Measurements from ENCODE around the gene CSTF2. TPM values are rescaled to one million over a fixed set of nuclear protein-coding genes. Genes with fewer than 3 reads are reported as not detected.
"Not testable (repeated sequence)": the region's sequence is repeated elsewhere in the genome, so short reads cannot be mapped to it uniquely, and the experiment has no call there.

Gene CSTF2
- total RNA-seq, 2 donors from 2014 or later: 7.2 to 9.2 TPM

DNA sequence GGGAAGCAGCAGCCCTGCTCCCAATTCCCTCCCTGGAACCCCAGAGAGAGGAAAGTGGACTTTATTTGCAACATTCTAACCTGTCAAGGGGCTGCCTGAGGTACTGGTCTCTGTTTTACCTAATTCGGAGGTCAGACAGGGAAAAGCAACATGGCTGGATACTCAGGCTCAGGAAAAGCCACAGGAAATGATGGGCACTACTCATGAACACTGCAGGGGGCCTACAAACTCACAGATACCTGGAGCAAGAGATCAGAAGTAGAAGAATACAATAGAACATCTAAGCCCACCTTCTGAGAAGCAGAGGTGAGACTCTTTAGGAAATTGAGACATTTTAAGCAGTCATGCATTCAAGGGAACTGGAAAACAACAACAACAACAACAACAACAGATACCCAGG is 15.4 kb upstream of the CSTF2 start:
- ATAC-seq (ENCODE audit: insufficient number of reproducible peaks, low FRiP score, low read depth): no peak
- Histone ChIP-seq H3K4me1 (ENCODE audit: control insufficient read depth in 1 of 2, low read depth in 2 of 2) (no peaks in the 10 kb centered on the region), H3K9me3 (no peaks in the 10 kb centered on the region), H3K36me3 (no peaks in the 10 kb centered on the region), H3K27ac (no peak overlapping the region), H3K4me3 (no peak overlapping the region), H3K27me3 (replicated peaks; ENCODE audit: insufficient read depth) (no peaks in the 10 kb centered on the region)
- TF ChIP-seq, protein P1, sequence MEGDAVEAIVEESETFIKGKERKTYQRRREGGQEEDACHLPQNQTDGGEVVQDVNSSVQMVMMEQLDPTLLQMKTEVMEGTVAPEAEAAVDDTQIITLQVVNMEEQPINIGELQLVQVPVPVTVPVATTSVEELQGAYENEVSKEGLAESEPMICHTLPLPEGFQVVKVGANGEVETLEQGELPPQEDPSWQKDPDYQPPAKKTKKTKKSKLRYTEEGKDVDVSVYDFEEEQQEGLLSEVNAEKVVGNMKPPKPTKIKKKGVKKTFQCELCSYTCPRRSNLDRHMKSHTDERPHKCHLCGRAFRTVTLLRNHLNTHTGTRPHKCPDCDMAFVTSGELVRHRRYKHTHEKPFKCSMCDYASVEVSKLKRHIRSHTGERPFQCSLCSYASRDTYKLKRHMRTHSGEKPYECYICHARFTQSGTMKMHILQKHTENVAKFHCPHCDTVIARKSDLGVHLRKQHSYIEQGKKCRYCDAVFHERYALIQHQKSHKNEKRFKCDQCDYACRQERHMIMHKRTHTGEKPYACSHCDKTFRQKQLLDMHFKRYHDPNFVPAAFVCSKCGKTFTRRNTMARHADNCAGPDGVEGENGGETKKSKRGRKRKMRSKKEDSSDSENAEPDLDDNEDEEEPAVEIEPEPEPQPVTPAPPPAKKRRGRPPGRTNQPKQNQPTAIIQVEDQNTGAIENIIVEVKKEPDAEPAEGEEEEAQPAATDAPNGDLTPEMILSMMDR (IDR thresholded peaks at IDR 0.05): no peak
- no peak for DNase-seq (ENCODE audit: low spot score)

DNA sequence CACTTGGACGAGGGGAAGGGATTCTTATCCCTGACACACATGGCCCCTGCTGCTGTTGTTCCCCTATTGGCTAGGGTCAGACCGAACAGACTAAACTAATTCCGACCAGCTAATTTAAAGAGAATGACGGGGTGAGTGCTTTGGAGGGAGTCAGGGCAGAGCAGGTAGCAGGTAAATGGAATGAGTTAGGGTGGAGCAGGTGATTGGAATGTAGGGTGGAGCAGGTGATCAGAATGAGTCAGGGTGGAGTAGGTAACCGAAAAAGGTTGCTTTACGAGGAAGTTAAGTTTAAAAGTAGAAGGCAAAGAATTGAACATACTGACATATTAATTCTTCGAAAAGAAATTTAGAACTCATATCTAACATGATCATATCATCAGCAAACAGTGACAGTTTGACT is 11.9 kb upstream of the CSTF2 start:
- H3K27me3 ChIP-seq (replicated peaks; ENCODE audit: insufficient read depth); H3K27ac ChIP-seq; ATAC-seq (ENCODE audit: insufficient number of reproducible peaks, low FRiP score, low read depth); H3K36me3 ChIP-seq; H3K4me1 ChIP-seq (ENCODE audit: control insufficient read depth in 1 of 2, low read depth in 2 of 2); DNase-seq (ENCODE audit: low spot score); H3K4me3 ChIP-seq; H3K9me3 ChIP-seq: not testable (repeated sequence)

DNA sequence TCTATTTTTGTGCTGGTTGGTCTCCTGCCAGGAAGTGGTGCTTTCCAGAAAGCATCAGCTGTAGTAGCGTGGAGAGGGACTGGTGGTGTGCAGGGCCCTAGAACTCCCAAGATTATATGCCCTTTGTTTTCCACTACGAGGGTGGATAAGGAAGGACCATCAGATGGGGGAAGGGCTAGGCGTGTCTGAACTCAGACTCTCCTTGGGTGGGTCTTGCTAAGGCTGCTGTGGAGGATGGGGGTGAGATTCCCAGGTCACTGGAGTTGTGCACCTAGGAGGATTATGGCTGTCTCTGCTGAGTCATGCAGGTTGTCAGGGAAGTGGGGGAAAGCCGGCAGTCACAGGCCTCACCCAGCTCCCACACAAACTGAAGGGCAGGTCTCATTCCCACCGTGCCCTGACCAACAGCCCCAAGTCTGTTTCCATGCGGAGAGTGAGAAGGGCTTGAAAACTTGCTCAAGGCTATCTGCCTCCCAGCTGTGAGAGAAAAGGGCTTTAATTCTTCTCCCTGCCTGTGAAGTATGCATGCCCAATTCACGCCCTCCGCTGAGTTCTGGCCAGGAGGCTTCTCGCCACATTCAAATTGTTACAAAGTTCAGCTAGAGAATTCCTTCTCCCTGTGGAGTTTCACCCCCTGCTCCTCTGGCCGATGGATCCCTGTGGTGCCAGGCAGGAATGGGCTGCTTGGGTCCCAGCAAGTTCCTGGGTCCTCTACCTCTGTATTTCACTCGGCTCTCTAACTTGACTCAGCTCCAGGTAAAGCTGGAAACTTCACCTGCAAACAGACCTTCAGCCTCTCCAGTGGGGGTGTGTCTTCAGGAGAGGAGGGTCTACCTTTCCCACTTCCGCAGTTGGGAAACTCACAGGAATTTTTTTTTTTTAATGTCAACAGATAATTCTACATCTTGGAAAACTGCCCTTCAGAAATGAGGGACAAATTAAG is 7.7 kb upstream of the CSTF2 start:
- no peaks in the 10 kb centered on the region for H3K4me1 ChIP-seq (ENCODE audit: control insufficient read depth in 1 of 2, low read depth in 2 of 2)
- H3K4me3 ChIP-seq: no peak overlapping the region
- ATAC-seq (ENCODE audit: insufficient number of reproducible peaks, low FRiP score, low read depth) (no peak), DNase-seq (ENCODE audit: low spot score) (no peak)
- H3K9me3 ChIP-seq: no peaks in the 10 kb centered on the region
- H3K27me3 ChIP-seq (replicated peaks; ENCODE audit: insufficient read depth): no peaks in the 10 kb centered on the region
- H3K36me3 ChIP-seq: no peaks in the 10 kb centered on the region
- no peak overlapping the region for H3K27ac ChIP-seq
- TF ChIP-seq, protein P1 (IDR thresholded peaks at IDR 0.05): no peak

DNA sequence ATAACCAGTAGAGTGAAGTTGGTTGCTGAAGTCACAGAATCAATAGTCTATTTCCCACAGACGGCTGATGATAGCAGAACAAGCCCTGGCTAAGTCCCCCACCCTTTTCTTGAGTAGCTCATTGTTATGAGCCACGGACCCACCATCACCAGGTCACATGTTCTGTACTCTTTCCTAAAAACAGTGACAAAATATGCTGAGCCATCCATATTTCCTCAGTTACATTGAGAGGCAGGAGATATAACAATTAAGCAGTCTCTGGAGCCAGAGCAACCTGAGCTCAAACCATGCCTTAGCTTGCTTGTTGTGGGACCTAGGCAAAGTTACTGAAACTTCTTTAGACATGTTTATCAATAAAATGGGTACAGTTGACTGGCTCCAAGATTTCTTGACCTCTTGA is 2.9 kb upstream of the CSTF2 start:
- Histone ChIP-seq H3K4me3 (no peak overlapping the region), H3K36me3 (no peaks in the 10 kb centered on the region), H3K27ac (no peak overlapping the region), H3K27me3 (replicated peaks; ENCODE audit: insufficient read depth) (no peaks in the 10 kb centered on the region), H3K4me1 (ENCODE audit: control insufficient read depth in 1 of 2, low read depth in 2 of 2) (no peaks in the 10 kb centered on the region), H3K9me3 (no peaks in the 10 kb centered on the region)
- TF ChIP-seq, protein P1 (IDR thresholded peaks at IDR 0.05): no peak
- no peak for ATAC-seq (ENCODE audit: insufficient number of reproducible peaks, low FRiP score, low read depth)
- DNase-seq (ENCODE audit: low spot score): no peak

DNA sequence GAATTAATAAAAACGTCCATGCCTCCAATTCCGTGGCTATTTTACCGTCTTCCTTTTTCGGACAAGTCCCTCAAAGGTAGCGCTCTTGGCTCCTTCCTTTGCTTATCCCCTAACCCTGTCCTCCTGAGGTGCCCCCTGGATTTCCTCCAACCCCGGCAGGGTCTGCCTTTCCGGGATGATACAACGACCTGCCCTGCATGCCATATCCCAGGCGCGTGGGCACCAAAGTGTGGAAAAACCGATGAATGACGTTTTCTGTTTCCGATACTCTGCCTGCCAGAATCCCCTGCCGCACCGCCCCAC is 706 bp upstream of the CSTF2 start:
- TF ChIP-seq, protein P1 (IDR thresholded peaks at IDR 0.05): no peak
- Histone ChIP-seq H3K9me3 (no peaks in the 10 kb centered on the region), H3K27ac (peak overlapping the region in 1 of 2 donors; percentile 12), H3K27me3 (replicated peaks; ENCODE audit: insufficient read depth) (no peaks in the 10 kb centered on the region), H3K4me3 (peak overlapping the region; percentile 73), H3K36me3 (peaks cover 4% of the 10 kb centered on the region), H3K4me1 (ENCODE audit: control insufficient read depth in 1 of 2, low read depth in 2 of 2) (no peaks in the 10 kb centered on the region)
- ATAC-seq (ENCODE audit: insufficient number of reproducible peaks, low FRiP score, low read depth): no peak
- no peak for DNase-seq (ENCODE audit: low spot score)
